ENCODE measurements around the gene ARHGAP42.

GRCh38 chr11:100735949-100736675, 49.0 kb downstream of the ARHGAP42 start:
- no peak for TF ChIP-seq CTCF (IDR thresholded peaks at IDR 0.05)
- no peak for TF ChIP-seq REST (IDR thresholded peaks at IDR 0.05; ENCODE audit: insufficient read depth in 1 of 2, low read depth in 2 of 2, low read length in 1 of 2)
- TF ChIP-seq POLR2AphosphoS5 (IDR thresholded peaks at IDR 0.05; ENCODE audit: low read depth, low read length) = no peak
- no peak for TF ChIP-seq TCF7L2 (IDR thresholded peaks at IDR 0.05; ENCODE audit: low read depth, low read length)
- TF ChIP-seq SIN3A (IDR thresholded peaks at IDR 0.05; ENCODE audit: borderline replicate concordance, insufficient read depth, low read depth, low read length) = no peak

Data from Panc1 (cell line).